IPS-15b (cell line): ENCODE measurements around the gene VEGFC.

Source experiments
- H3K27me3 ChIP-seq: one replicate; pipeline ENCODE4 v1.6.1; 2013; ENCODE audit warnings: low read length; ENCODE audit not compliant: control insufficient read depth, insufficient read depth
- H3K36me3 ChIP-seq: one replicate; pipeline ENCODE4 v1.6.1; 2013; ENCODE audit warnings: low read length; ENCODE audit not compliant: control insufficient read depth, insufficient read depth
- H3K4me1 ChIP-seq: one replicate; pipeline ENCODE4 v1.6.1; 2013; ENCODE audit warnings: mild to moderate bottlenecking, low read length; ENCODE audit not compliant: control insufficient read depth, insufficient read depth
- H3K4me3 ChIP-seq: one replicate; pipeline ENCODE4 v1.5.1; 2013; ENCODE audit warnings: low read depth, low read length
- H3K9ac ChIP-seq: one replicate; pipeline ENCODE4 v1.6.1; 2013; ENCODE audit warnings: low read depth, mild to moderate bottlenecking, low read length
- H3K9me3 ChIP-seq: one replicate; pipeline ENCODE4 v1.6.1; 2013; ENCODE audit warnings: mild to moderate bottlenecking, low read length; ENCODE audit not compliant: control insufficient read depth, insufficient read depth

The VEGFC gene

GRCh38 chr4:176780995-176781738, 11.6 kb downstream of the VEGFC start:
- Histone ChIP-seq H3K9me3 (no peaks in the 10 kb centered on the region), H3K27me3 (no peaks in the 10 kb centered on the region), H3K4me1 (no peaks in the 10 kb centered on the region), H3K36me3 (no peaks in the 10 kb centered on the region), H3K9ac (no peak overlapping the region), H3K4me3 (no peak overlapping the region)

- Histone ChIP-seq H3K9ac (no peak overlapping the region), H3K9me3 (no peaks in the 10 kb centered on the region)
These were observed 13.3 kb downstream of the VEGFC start for GRCh38 chr4:176779421-176779820.

GRCh38 chr4:176778491-176778890, 14.2 kb downstream of the VEGFC start:
- no peak overlapping the region for H3K9ac ChIP-seq
- H3K4me1 ChIP-seq: no peaks in the 10 kb centered on the region

More at GRCh38 chr4:176779421-176779820, 13.3 kb downstream of the VEGFC start:
- Histone ChIP-seq H3K4me1 (no peaks in the 10 kb centered on the region), H3K4me3 (no peak overlapping the region), H3K36me3 (no peaks in the 10 kb centered on the region), H3K27me3 (no peaks in the 10 kb centered on the region)

GRCh38 chr4:176778063-176778462, 14.7 kb downstream of the VEGFC start:
- no peak overlapping the region for H3K9ac ChIP-seq
- H3K4me1 ChIP-seq: no peaks in the 10 kb centered on the region
- no peak overlapping the region for H3K4me3 ChIP-seq
- H3K36me3 ChIP-seq: no peaks in the 10 kb centered on the region
- no peaks in the 10 kb centered on the region for H3K27me3 ChIP-seq
- H3K9me3 ChIP-seq: no peaks in the 10 kb centered on the region

More at GRCh38 chr4:176778491-176778890, 14.2 kb downstream of the VEGFC start:
- no peaks in the 10 kb centered on the region for H3K27me3 ChIP-seq
- no peaks in the 10 kb centered on the region for H3K9me3 ChIP-seq
- no peaks in the 10 kb centered on the region for H3K36me3 ChIP-seq
- H3K4me3 ChIP-seq: no peak overlapping the region

GRCh38 chr4:176775338-176775737, 17.4 kb downstream of the VEGFC start:
- Histone ChIP-seq H3K27me3 (no peaks in the 10 kb centered on the region), H3K4me1 (no peaks in the 10 kb centered on the region), H3K9me3 (no peaks in the 10 kb centered on the region), H3K9ac (no peak overlapping the region), H3K36me3 (no peaks in the 10 kb centered on the region), H3K4me3 (no peak overlapping the region)

- Histone ChIP-seq H3K36me3 (no peaks in the 10 kb centered on the region), H3K9ac (no peak overlapping the region), H3K4me3 (no peak overlapping the region), H3K27me3 (no peaks in the 10 kb centered on the region), H3K4me1 (no peaks in the 10 kb centered on the region), H3K9me3 (no peaks in the 10 kb centered on the region)
These were observed 17.9 kb downstream of the VEGFC start for GRCh38 chr4:176774852-176775251.

GRCh38 chr4:176769514-176769913, 23.2 kb downstream of the VEGFC start:
- H3K27me3 ChIP-seq: no peaks in the 10 kb centered on the region
- no peaks in the 10 kb centered on the region for H3K36me3 ChIP-seq
- no peak overlapping the region for H3K4me3 ChIP-seq
- no peak overlapping the region for H3K9ac ChIP-seq
- H3K9me3 ChIP-seq: no peaks in the 10 kb centered on the region
- H3K4me1 ChIP-seq: no peaks in the 10 kb centered on the region

GRCh38 chr4:176767183-176767582, 25.5 kb downstream of the VEGFC start:
- Histone ChIP-seq H3K9ac (no peak overlapping the region), H3K9me3 (no peaks in the 10 kb centered on the region)

GRCh38 chr4:176762661-176763308, 29.9 kb downstream of the VEGFC start:
- Histone ChIP-seq H3K4me3 (no peak overlapping the region), H3K36me3 (no peaks in the 10 kb centered on the region), H3K9me3 (no peaks in the 10 kb centered on the region)

More at GRCh38 chr4:176767183-176767582, 25.5 kb downstream of the VEGFC start:
- Histone ChIP-seq H3K4me3 (no peak overlapping the region), H3K27me3 (no peaks in the 10 kb centered on the region), H3K4me1 (no peaks in the 10 kb centered on the region), H3K36me3 (no peaks in the 10 kb centered on the region)

GRCh38 chr4:176761872-176762271, 30.9 kb downstream of the VEGFC start:
- no peak overlapping the region for H3K4me3 ChIP-seq
- no peaks in the 10 kb centered on the region for H3K27me3 ChIP-seq
- no peaks in the 10 kb centered on the region for H3K36me3 ChIP-seq
- no peaks in the 10 kb centered on the region for H3K9me3 ChIP-seq
- no peaks in the 10 kb centered on the region for H3K4me1 ChIP-seq
- H3K9ac ChIP-seq: no peak overlapping the region

More at GRCh38 chr4:176762661-176763308, 29.9 kb downstream of the VEGFC start:
- Histone ChIP-seq H3K27me3 (no peaks in the 10 kb centered on the region), H3K4me1 (no peaks in the 10 kb centered on the region), H3K9ac (no peak overlapping the region)

GRCh38 chr4:176760471-176760870, 32.3 kb downstream of the VEGFC start:
- no peaks in the 10 kb centered on the region for H3K4me1 ChIP-seq
- no peaks in the 10 kb centered on the region for H3K36me3 ChIP-seq
- no peak overlapping the region for H3K9ac ChIP-seq
- no peak overlapping the region for H3K4me3 ChIP-seq
- no peaks in the 10 kb centered on the region for H3K27me3 ChIP-seq
- no peaks in the 10 kb centered on the region for H3K9me3 ChIP-seq

- no peak overlapping the region for H3K9ac ChIP-seq
These were observed 34.0 kb downstream of the VEGFC start for GRCh38 chr4:176758731-176759130.

More at GRCh38 chr4:176758731-176759130, 34.0 kb downstream of the VEGFC start:
- H3K4me3 ChIP-seq: no peak overlapping the region
- H3K9me3 ChIP-seq: no peaks in the 10 kb centered on the region
- H3K36me3 ChIP-seq: no peaks in the 10 kb centered on the region
- H3K27me3 ChIP-seq: no peaks in the 10 kb centered on the region
- no peaks in the 10 kb centered on the region for H3K4me1 ChIP-seq
